ENCODE measurements around the gene LRRFIP1. TPM values are rescaled to one million over a fixed set of nuclear protein-coding genes. Genes with fewer than 3 reads are reported as not detected.
A peak's percentile ranks its signal among the peaks of the same experiment; 100 is the strongest.

LRRFIP1 gene
- polyA plus RNA-seq, 2 of the 4 experiments (the other 2 are of a cell fraction): 75.6 to 93.0 TPM

- ChIA-PET CTCF (interaction anchor here (0.6 to 4.1 kb wide), 6 partner anchors 11 to 295 kb away, joined by 3 to 17 read pairs (median 4); no protein-coding TSS in a partner anchor), POLR2A (no interaction called here)
- 64% methylated on average over 1 of the region's 1 CpG for WGBS (ENCODE audit: missing lambda C conversion rate)
- no peak for DNase-seq (ENCODE audit: low read depth in 1 of 2, low spot score in 1 of 2)
- Histone ChIP-seq H3K27ac (no peak overlapping the region), H3K9me3 (no peaks in the 10 kb centered on the region), H3K4me2 (peak overlapping the region; percentile 17; the same call in 2 of the 3 replicates), H3K4me1 (peaks cover 57% of the 10 kb centered on the region), H3K4me3 (no peak overlapping the region)
- no peak for TF ChIP-seq FOSB (CRISPR knock-in tag; IDR thresholded peaks at IDR 0.05)
- no peak for TF ChIP-seq POLR2A (IDR thresholded peaks at IDR 0.05; ENCODE audit: low read length)
- TF ChIP-seq NR3C1 (IDR thresholded peaks at IDR 0.05): no peak
- TF ChIP-seq ELK1 (IDR thresholded peaks at IDR 0.05; ENCODE audit: low read depth, low read length): no peak
- TF ChIP-seq GATA3 (IDR thresholded peaks at IDR 0.05; ENCODE audit: borderline replicate concordance): no peak
- TF ChIP-seq MAFK (IDR thresholded peaks at IDR 0.05; ENCODE audit: partially characterized antibody): peak; percentile 75
- TF ChIP-seq RARB (CRISPR knock-in tag; IDR thresholded peaks at IDR 0.05): no peak
- no peak for TF ChIP-seq NPAS2 (CRISPR knock-in tag; IDR thresholded peaks at IDR 0.05; ENCODE audit: borderline replicate concordance)
- no peak for TF ChIP-seq MAZ (IDR thresholded peaks at IDR 0.05; ENCODE audit: borderline replicate concordance, low read depth, low read length)
- no peak for ATAC-seq
- no peak for FAIRE-seq
Measured at GRCh38 chr2:237723023-237723422, 95.6 kb downstream of the LRRFIP1 start.

DNA sequence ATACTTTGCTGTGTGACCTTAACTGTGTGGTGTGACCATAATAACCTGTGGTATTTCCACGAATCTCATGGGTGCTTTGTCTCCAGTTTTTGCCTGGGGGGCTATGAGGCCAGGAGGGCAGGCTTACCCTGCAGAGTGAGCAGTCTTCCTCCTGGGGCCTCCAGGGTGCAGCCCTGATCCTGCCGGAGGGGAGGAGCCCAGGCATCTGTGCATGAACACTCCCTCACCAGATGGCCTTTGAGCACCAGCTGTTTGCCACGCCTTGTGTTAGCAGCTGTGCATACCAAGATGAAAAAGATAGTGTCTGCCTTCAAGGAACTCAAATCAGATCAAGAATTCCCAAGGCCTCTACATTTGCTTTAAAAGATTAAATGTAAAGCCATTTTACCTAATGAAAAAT, 96.2 kb downstream of the LRRFIP1 start:
- Histone ChIP-seq H3K9me3 (no peaks in the 10 kb centered on the region), H3K4me2 (peak overlapping the region; percentile 17), H3K27ac (peak overlapping the region in 1 of 2 experiments; percentile 39; a peak in 1 of 6 replicates), H3K4me3 (no peak overlapping the region), H3K4me1 (peaks cover 57% of the 10 kb centered on the region)
- peak; percentile 51 to 72 for DNase-seq (ENCODE audit: low read depth in 1 of 2, low spot score in 1 of 2)
- TF ChIP-seq GATA3 (IDR thresholded peaks at IDR 0.05; ENCODE audit: borderline replicate concordance) (peak; percentile 92), RAD21 (conservative IDR thresholded peaks at IDR 0.05 in 1 of 2, IDR thresholded peaks at IDR 0.05 in 1 of 2) (0 out of 5 replicates have a peak, but pooled peaks of 1 of the 2 experiments have one; percentile 6), HDAC2 (IDR thresholded peaks at IDR 0.05) (no peak), POLR2AphosphoS2 (conservative IDR thresholded peaks at IDR 0.05; ENCODE audit: low read length) (no peak)
- TF ChIP-seq, protein P1, sequence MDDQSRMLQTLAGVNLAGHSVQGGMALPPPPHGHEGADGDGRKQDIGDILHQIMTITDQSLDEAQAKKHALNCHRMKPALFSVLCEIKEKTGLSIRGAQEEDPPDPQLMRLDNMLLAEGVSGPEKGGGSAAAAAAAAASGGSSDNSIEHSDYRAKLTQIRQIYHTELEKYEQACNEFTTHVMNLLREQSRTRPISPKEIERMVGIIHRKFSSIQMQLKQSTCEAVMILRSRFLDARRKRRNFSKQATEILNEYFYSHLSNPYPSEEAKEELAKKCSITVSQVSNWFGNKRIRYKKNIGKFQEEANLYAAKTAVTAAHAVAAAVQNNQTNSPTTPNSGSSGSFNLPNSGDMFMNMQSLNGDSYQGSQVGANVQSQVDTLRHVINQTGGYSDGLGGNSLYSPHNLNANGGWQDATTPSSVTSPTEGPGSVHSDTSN (IDR thresholded peaks at IDR 0.05): peak; percentile 87
- FAIRE-seq: no peak
- WGBS (ENCODE audit: missing lambda C conversion rate): 11% methylated on average over 3 of the region's 3 CpGs
- ChIA-PET CTCF (interaction anchor here (0.6 to 4.1 kb wide), 3 partner anchors 21 to 99 kb away, joined by 4 to 17 read pairs (median 15); no protein-coding TSS in a partner anchor), POLR2A (no interaction called here)
- peak; percentile 88 to 94 for ATAC-seq

GRCh38 chr2:237724811-237725478, 97.6 kb downstream of the LRRFIP1 start:
- FAIRE-seq (no peak), DNase-seq (ENCODE audit: low read depth in 1 of 2, low spot score in 1 of 2) (no peak), ATAC-seq (no peak)
- WGBS (ENCODE audit: missing lambda C conversion rate): 93% methylated on average over 9 of the region's 9 CpGs
- Histone ChIP-seq H3K4me3 (no peak overlapping the region), H3K4me2 (no peak overlapping the region), H3K9me3 (no peaks in the 10 kb centered on the region), H3K27ac (no peak overlapping the region), H3K4me1 (peaks cover 61% of the 10 kb centered on the region)
- ChIA-PET POLR2A (no interaction called here), CTCF (interaction anchor here (2.8 to 12.5 kb wide), 2 partner anchors 20 to 52 kb away, joined by 15 to 126 read pairs; no protein-coding TSS in a partner anchor)
- TF ChIP-seq ZC3H11A (IDR thresholded peaks at IDR 0.05) (no peak), MYC (IDR thresholded peaks at IDR 0.05; ENCODE audit: borderline replicate concordance, low read length) (no peak), HOXB5 (CRISPR knock-in tag; IDR thresholded peaks at IDR 0.05) (no peak), KDM1A (IDR thresholded peaks at IDR 0.05; ENCODE audit: low read depth) (no peak), JUN (IDR thresholded peaks at IDR 0.05) (no peak), GATA3 (IDR thresholded peaks at IDR 0.05; ENCODE audit: borderline replicate concordance) (no peak), HEYL (CRISPR knock-in tag; IDR thresholded peaks at IDR 0.05) (no peak), RNF2 (IDR thresholded peaks at IDR 0.05; ENCODE audit: borderline replicate concordance, low read depth) (no peak), FOXS1 (CRISPR knock-in tag; IDR thresholded peaks at IDR 0.05) (no peak), MAZ (IDR thresholded peaks at IDR 0.05; ENCODE audit: borderline replicate concordance, low read depth, low read length) (no peak)
- TF ChIP-seq, protein P2, sequence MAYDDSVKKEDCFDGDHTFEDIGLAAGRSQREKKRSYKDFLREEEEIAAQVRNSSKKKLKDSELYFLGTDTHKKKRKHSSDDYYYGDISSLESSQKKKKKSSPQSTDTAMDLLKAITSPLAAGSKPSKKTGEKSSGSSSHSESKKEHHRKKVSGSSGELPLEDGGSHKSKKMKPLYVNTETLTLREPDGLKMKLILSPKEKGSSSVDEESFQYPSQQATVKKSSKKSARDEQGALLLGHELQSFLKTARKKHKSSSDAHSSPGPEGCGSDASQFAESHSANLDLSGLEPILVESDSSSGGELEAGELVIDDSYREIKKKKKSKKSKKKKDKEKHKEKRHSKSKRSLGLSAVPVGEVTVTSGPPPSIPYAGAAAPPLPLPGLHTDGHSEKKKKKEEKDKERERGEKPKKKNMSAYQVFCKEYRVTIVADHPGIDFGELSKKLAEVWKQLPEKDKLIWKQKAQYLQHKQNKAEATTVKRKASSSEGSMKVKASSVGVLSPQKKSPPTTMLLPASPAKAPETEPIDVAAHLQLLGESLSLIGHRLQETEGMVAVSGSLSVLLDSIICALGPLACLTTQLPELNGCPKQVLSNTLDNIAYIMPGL (CRISPR knock-in tag; IDR thresholded peaks at IDR 0.05; ENCODE audit: borderline replicate concordance): no peak
- TF ChIP-seq, protein P3, sequence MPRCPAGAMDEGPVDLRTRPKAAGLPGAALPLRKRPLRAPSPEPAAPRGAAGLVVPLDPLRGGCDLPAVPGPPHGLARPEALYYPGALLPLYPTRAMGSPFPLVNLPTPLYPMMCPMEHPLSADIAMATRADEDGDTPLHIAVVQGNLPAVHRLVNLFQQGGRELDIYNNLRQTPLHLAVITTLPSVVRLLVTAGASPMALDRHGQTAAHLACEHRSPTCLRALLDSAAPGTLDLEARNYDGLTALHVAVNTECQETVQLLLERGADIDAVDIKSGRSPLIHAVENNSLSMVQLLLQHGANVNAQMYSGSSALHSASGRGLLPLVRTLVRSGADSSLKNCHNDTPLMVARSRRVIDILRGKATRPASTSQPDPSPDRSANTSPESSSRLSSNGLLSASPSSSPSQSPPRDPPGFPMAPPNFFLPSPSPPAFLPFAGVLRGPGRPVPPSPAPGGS (IDR thresholded peaks at IDR 0.05): no peak
- TF ChIP-seq, protein P4, sequence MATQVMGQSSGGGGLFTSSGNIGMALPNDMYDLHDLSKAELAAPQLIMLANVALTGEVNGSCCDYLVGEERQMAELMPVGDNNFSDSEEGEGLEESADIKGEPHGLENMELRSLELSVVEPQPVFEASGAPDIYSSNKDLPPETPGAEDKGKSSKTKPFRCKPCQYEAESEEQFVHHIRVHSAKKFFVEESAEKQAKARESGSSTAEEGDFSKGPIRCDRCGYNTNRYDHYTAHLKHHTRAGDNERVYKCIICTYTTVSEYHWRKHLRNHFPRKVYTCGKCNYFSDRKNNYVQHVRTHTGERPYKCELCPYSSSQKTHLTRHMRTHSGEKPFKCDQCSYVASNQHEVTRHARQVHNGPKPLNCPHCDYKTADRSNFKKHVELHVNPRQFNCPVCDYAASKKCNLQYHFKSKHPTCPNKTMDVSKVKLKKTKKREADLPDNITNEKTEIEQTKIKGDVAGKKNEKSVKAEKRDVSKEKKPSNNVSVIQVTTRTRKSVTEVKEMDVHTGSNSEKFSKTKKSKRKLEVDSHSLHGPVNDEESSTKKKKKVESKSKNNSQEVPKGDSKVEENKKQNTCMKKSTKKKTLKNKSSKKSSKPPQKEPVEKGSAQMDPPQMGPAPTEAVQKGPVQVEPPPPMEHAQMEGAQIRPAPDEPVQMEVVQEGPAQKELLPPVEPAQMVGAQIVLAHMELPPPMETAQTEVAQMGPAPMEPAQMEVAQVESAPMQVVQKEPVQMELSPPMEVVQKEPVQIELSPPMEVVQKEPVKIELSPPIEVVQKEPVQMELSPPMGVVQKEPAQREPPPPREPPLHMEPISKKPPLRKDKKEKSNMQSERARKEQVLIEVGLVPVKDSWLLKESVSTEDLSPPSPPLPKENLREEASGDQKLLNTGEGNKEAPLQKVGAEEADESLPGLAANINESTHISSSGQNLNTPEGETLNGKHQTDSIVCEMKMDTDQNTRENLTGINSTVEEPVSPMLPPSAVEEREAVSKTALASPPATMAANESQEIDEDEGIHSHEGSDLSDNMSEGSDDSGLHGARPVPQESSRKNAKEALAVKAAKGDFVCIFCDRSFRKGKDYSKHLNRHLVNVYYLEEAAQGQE (IDR thresholded peaks at IDR 0.05): no peak

Data from A549 (cell line).